H7 (cell line): ENCODE data around the gene MMP26. TPM values are rescaled to one million over a fixed set of nuclear protein-coding genes. Genes with fewer than 3 reads are reported as not detected.

Experiments used
- DNase-seq: peaks from one replicate; pipeline ENCODE4 v3.0.0; 2012
- H3K27me3 ChIP-seq: 2 replicates; pipeline ENCODE4 v1.6.0; 2011; ENCODE audit warnings: mild to moderate bottlenecking, low read length; ENCODE audit not compliant: control insufficient read depth, insufficient read depth
- H3K36me3 ChIP-seq: replicated peaks from 2 replicates; pipeline ENCODE4 v1.5.1; 2011; ENCODE audit warnings: low read length; ENCODE audit not compliant: control insufficient read depth, insufficient read depth
- H3K4me3 ChIP-seq: 2 replicates; pipeline ENCODE4 v1.5.1; 2011; ENCODE audit warnings: low read depth, mild to moderate bottlenecking, control low read depth, low read length, moderate library complexity; ENCODE audit not compliant: insufficient read depth
- total RNA-seq: library from RNA; depleted of rRNA; stranded (reverse); fragments of >200 nt; shearing (Covaris generic); gene quantifications from 2 replicates; pipeline ENCODE4 v1.2.3, GENCODE V29; 2014; rRNA removed

MMP26 gene
- not detected in 2 replicates for total RNA-seq

DNA sequence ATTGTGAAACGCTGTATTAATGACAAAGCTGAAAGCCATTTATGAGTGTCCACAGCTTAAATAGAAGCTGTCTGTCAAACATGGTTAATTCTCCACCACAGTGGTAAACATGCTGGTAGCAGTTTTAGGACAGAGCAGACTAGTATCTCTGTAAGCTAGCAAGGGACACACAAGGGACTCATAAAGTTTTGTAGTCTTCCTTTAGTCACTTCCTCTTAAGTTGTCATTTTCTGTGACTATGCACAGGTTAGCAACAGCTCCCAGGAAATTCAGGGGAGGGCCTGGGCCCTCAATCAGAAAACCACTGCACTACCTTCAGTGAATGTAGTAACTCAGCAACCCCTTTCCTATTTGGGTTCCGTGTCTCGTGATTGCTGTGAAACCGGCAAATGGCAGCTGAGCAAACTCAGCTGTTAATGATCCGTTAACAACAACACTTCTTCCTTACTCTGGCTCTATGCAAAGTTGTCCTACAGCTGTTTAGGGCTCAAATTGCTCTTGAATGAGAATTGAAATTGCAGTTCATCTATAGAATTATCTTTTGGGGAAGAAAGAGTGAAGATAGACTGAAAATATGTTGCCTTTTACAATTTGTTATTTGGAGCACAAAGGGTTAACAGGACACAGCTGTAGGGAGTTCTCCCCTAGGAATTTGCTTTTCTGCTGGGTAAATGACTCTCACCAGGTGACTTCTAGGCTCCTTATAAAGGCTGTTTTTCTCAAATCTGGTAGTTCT, at the start of gene MMP26:
Gene MMP26 (plus strand): TSS at position 731 of the 736 bp plus-strand sequence.
- no peak within 1 kb of the TSS for H3K4me3 ChIP-seq
- H3K27me3 ChIP-seq: no peaks in the 10 kb centered on the region
- peak; percentile 25 for DNase-seq
- H3K36me3 ChIP-seq: no peaks in the 10 kb centered on the region

DNA sequence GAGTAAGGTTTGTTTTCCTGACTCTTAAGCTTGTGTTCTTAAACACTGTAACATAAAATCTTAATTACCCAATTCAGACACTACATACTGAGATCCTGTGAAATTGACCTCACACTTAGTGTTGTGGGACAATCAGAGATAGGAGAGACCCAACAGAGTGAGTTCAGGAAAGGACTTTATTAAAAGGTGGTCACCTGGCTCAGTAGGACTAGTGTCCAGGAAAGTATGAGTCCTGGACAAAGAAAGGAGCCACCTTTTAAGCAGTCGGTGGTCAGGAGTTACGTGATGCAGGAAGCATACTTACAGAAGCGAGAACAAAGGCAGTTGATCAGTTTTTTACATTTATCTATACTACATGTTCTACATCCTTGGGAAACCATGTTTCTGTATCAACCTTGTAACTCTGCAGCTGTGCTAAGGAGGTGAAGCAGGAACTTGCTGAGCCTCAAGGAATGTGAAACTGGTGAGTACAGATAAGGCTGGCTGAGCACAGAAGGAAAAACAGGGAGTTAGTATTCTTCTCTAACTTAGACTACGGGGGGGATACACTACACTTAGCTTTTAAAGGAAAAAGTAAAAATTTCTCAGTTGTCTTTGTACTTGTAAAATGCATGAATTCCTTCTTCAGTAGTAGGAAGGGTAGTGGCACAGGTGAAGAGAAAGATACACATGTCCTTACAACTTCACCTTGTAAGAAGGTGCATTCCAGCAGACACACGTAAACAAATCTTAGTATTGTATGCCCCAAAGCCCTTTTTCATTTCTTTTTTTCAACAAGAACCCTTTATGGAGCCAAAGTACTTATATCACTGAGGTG, 45.7 kb upstream of the MMP26 start:
- H3K36me3 ChIP-seq: no peaks in the 10 kb centered on the region
- no peak overlapping the region for H3K4me3 ChIP-seq
- no peaks in the 10 kb centered on the region for H3K27me3 ChIP-seq
- no peak for DNase-seq

DNA sequence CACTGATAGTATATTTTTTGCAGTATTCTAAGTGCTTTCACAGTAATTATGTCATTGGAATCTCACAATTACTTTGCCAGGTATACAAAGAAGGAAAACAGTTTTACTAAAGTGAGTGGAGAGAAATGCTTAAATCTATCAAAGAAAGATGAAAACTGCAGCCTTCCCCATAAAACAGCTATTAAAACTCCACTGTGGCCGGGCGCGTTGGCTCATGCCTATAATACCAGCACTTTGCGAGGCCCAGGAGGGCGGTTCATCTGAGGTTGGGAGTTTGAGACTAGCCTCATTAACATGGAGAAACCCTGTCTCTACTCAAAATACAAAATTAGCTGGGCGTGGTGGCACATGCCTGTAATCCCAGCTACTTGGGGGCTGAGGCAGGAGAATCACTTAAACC, 41.7 kb upstream of the MMP26 start:
- no peaks in the 10 kb centered on the region for H3K36me3 ChIP-seq
- no peak overlapping the region for H3K4me3 ChIP-seq
- no peaks in the 10 kb centered on the region for H3K27me3 ChIP-seq
- no peak for DNase-seq

DNA sequence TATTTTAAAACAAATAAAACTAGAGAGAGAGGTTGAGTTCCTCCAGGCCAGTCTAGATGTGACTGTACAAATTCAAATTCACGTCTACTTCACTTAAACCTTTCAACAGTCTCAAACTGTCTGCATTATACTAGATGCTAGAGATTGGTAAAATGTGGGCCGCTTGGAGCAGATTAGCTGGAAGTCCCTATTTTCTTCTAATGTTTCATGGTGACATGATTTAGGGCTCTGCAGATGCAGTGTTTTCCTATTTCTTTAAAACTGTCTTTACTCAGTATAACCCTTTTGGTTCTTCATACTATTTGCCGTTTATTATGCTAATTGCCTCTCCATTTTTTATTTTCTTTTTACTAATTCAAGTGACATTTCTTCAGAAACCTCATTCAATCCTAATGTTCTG, 40.4 kb upstream of the MMP26 start:
- DNase-seq: no peak
- Histone ChIP-seq H3K36me3 (no peaks in the 10 kb centered on the region), H3K27me3 (no peaks in the 10 kb centered on the region), H3K4me3 (no peak overlapping the region)

DNA sequence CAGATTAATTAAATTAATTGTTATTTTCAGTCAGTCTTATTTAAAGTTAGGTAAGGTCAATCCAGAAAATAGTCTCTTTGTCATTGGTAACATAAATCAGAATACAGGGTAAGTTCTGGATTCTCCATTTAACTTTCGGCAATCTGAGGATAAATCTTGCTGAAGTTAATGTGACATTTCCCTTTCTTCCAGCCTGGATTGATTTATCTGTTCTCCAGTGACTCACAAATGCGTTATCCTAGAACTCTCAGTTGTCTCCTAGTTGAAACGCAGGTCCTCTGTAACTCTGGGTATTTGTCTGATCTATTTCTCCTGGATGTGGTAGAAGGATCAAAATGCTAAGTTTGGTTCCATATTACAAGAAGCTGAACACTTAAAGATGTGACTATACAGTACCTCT, 39.8 kb upstream of the MMP26 start:
- Histone ChIP-seq H3K27me3 (no peaks in the 10 kb centered on the region), H3K36me3 (no peaks in the 10 kb centered on the region), H3K4me3 (no peak overlapping the region)
- no peak for DNase-seq

DNA sequence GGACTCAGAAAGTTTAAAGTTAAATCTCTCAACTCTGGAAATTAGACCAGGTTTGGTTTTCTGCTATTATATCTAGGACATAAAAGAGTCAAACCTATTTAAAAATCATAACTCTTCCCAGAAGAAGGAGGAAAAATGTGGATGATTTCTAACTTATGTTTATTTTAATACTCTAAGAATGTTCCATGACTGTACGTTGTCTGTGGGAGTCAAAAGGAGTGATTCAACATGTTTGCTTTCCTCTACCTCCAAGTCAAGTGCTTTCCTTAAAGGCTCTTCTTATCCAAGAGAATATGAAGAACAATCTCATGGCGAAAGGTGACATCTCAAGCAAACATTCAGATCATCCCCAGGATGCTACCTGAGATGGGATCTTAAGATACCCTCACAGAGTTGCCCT, 39.2 kb upstream of the MMP26 start:
- H3K36me3 ChIP-seq: no peaks in the 10 kb centered on the region
- no peak for DNase-seq

DNA sequence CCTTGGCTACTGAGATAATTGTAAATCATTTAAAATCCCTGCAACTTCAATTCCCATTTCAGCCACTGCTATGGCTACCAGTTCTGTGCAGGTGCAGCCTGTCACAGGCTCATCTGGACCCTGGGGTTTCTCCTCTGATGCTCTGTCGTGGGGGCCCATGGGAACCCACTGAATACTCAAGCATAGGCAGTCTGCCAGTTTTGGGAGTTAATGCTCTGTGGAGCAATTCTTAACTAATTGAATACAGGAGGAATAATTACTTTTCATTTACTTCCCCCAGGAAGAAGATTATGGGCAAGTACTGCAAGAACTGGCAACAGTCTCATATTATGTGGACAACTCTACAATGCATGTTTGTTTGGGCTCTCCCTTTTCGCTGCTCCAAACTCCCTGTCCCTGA, 32.8 kb upstream of the MMP26 start:
- Histone ChIP-seq H3K4me3 (no peak overlapping the region), H3K27me3 (no peaks in the 10 kb centered on the region), H3K36me3 (no peaks in the 10 kb centered on the region)
- no peak for DNase-seq

More for the DNA sequence above, 39.2 kb upstream of the MMP26 start:
- no peak overlapping the region for H3K4me3 ChIP-seq
- H3K27me3 ChIP-seq: no peaks in the 10 kb centered on the region

DNA sequence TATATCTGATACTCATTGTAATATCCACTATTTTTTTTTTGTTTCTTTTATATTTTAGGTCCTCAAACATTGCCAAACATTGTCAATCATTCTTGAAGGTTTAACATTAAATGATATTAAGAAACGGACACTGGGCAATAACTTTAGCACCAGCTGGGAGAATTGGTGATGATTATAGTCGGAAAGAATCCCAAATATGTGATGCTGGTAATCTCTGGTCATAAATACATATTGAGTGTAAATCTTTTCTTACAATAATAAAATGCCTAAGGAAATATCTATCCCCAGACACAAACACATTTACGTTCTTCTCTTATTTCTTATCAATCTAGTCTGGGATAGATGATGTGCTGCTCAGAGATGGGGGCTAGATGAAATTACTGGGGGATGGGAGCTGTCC, 32.1 kb upstream of the MMP26 start:
- DNase-seq: no peak
- Histone ChIP-seq H3K27me3 (no peaks in the 10 kb centered on the region), H3K4me3 (no peak overlapping the region), H3K36me3 (no peaks in the 10 kb centered on the region)

DNA sequence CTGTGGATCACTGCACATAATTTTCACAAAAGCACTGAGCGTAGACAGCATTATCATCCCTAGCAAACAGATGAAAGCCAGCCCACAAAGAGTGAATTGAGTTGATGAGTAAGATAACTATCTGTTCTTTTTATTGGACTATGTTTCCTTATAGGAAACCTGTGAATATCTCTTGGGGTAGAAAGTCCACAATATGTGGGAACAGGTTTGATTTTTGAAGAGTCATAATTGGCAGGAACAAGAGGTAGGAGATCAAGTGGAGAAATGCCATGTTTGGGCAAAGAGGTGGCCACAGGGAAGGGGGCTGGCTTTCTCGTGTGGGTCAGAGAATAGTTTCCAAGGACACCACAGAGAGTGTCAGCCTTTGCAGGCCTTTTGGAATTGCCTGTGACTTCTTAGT, 30.8 kb upstream of the MMP26 start:
- Histone ChIP-seq H3K27me3 (no peaks in the 10 kb centered on the region), H3K36me3 (no peaks in the 10 kb centered on the region), H3K4me3 (no peak overlapping the region)
- no peak for DNase-seq

DNA sequence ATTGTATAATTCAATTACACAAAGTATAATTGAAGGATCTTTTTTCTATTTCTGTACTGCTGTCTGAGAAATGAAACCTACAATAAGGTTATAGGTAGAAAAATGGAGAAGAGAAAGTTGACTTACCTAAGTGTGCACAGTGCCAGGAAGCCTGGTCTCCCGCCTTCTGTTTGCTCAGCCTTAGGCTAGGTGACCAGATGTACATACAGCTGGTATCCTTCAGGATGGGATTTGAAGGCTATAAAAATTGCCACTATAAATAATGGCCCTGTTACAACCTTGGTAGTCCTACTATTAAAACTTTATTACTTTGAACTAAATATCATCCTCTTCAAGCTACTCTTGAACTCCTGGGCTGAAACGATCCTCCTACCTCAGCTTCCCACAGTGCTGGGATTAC, 26.6 kb upstream of the MMP26 start:
- Histone ChIP-seq H3K4me3 (no peak overlapping the region), H3K27me3 (no peaks in the 10 kb centered on the region), H3K36me3 (no peaks in the 10 kb centered on the region)
- no peak for DNase-seq

DNA sequence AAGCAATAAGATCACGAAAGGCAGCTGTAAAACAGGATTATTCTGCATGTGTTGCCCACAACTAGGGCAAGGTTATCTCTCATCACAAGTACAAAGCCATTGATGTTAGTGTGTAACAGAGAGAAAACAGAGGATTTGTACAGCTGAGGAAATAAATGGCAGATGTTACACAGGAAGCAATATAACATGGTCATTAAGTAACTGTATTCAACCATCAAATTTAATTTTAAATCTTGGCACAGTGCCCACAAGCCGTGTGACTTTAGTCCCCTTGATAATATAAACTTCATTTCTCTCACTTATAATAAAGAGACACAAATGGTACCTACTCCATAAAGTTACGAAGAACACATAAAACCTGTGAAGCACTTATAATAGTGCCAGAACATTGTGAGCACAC, 24.2 kb upstream of the MMP26 start:
- no peaks in the 10 kb centered on the region for H3K36me3 ChIP-seq
- H3K27me3 ChIP-seq: no peaks in the 10 kb centered on the region

DNA sequence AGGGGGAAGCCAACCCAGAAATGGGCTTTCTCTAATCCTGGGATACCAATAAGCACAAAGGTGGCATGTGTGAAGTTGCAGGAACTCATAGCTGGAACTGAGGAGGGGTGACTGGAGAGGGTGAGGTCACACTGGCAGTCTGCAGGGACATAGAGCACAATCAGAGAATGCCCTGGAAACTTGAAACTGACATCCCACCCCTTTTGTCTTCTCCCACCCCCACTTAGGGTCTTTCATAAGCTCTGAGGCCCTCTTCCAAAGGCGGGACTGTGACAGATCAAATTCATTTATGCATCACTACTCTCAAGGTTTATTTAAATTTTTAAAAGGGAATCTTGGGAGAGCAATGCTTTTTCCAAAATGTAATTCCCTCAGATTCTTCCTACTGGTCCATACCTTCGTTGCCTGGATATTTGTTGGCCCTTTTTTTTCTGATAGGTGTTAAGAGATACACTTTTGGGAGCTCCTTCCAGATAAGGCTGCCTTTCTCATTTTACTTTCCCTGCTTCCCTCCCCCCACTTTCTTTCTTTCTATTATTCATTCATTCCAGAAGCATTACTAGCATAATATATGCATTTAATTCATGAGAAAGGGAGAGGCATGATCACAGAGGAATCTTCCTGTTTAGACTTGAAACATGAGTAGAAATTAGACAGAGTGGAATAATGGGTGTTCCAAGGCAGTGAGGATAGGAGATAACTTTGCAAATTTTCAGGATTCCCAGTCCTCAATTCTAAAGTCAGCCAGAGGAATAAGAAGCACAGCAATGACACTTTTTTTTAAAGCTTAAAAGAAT, 21.8 kb upstream of the MMP26 start:
- Histone ChIP-seq H3K27me3 (no peaks in the 10 kb centered on the region), H3K36me3 (no peaks in the 10 kb centered on the region), H3K4me3 (no peak overlapping the region)
- no peak for DNase-seq

More for the DNA sequence above, 24.2 kb upstream of the MMP26 start:
- H3K4me3 ChIP-seq: no peak overlapping the region
- DNase-seq: no peak

DNA sequence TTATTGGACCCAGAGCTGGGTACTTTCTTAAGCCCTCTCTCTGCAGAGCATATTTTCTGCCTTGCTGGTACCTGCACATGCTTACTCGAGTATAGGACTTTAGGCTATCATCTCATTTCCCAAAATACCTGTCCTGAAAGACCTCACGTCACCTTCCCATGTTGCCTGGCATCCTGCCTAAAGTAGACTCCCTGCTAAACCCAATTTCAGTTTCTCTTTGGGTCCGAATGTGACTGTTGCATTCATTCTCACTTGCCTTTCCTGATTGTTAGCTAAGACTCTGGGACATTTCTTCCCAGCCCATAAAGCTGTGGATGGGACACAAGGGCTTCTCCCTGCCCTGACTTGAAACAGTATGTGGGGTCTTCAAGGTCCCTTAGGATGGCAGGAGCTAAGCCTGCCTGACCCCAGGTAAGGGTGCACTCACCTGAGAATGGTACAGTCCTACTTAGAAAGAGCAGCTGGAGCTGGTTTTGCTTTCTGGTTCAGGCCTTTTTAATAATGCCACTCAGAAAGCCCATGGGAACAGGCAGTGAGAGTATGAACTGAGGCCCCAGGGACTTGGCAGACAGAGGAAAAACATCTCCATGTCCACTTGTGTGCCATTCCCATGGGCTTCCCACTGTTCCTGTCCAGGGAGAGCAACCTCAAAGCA, 19.8 kb upstream of the MMP26 start:
- Histone ChIP-seq H3K36me3 (no peaks in the 10 kb centered on the region), H3K4me3 (no peak overlapping the region), H3K27me3 (no peaks in the 10 kb centered on the region)
- no peak for DNase-seq

DNA sequence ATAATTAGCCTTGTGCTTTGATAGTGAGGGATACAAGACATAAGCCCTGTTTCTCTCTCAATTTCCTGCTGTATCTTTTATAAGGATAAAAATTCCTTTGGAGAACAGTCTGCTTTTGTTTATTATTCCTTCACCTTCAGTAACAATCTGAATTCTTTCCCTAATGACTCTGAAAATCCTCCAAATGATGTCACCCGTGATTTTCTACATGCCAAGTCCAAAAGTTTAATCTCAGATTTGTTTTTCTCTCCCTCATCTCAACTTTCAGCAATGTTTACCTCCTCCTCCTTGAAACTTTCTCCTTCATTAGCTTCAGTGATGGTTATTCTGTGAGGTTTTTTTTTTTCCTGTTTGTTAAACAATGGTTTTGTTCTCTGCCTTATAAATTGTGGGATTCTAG, 9.1 kb upstream of the MMP26 start:
- DNase-seq: no peak
- H3K27me3 ChIP-seq: no peaks in the 10 kb centered on the region
- no peaks in the 10 kb centered on the region for H3K36me3 ChIP-seq
- no peak overlapping the region for H3K4me3 ChIP-seq
